Cardiac fibroblast (primary cell): ENCODE measurements around the gene GRAMD1B.

Experiments
- DNase-seq, 2 donors: peaks; one replicate each; pipeline versions ENCODE4 v3.0.0 to v3.0.0-alpha.2; 2010; ENCODE audit warnings: low read depth in 2 of 2
- H3K4me3 ChIP-seq, 2 donors: replicated peaks in 1 of 2; 1 replicate in 1 of 2; 2 replicates in 1 of 2; pipeline ENCODE4 v1.5.1; 2011; ENCODE audit warnings: low read depth in 2 of 2, low read length in 2 of 2, mild to moderate bottlenecking in 2 of 2, moderate library complexity in 1 of 2
- TF ChIP-seq, protein P1 (sequence below): IDR thresholded peaks from one replicate; pipeline ENCODE4 v1.5.1; 2011; ENCODE audit warnings: low read depth, mild to moderate bottlenecking, low read length, inconsistent platforms

Gene GRAMD1B

DNA sequence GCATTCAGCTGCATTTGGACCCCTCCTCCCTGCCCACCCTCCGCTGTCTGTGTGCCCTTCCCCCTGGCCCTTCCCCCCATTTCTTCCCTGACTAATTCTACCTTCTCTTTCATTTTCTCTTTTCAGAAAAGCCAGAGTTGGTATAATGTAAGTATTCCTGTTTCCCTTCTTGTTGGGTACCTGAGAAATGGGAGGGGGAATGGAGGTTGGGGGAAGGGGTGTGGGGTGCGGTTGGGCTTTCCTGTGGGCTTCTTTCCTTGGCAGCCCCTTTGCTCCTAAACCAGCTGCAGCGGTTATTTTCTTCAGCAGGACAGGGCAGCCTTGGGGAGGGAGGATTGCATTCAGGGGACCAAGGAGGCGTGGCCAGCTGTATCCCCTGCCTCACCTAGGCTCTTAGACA lies 154.1 kb downstream of the GRAMD1B start:
- DNase-seq, result no peak
- no peak overlapping the region for H3K4me3 ChIP-seq
- TF ChIP-seq, protein P1, sequence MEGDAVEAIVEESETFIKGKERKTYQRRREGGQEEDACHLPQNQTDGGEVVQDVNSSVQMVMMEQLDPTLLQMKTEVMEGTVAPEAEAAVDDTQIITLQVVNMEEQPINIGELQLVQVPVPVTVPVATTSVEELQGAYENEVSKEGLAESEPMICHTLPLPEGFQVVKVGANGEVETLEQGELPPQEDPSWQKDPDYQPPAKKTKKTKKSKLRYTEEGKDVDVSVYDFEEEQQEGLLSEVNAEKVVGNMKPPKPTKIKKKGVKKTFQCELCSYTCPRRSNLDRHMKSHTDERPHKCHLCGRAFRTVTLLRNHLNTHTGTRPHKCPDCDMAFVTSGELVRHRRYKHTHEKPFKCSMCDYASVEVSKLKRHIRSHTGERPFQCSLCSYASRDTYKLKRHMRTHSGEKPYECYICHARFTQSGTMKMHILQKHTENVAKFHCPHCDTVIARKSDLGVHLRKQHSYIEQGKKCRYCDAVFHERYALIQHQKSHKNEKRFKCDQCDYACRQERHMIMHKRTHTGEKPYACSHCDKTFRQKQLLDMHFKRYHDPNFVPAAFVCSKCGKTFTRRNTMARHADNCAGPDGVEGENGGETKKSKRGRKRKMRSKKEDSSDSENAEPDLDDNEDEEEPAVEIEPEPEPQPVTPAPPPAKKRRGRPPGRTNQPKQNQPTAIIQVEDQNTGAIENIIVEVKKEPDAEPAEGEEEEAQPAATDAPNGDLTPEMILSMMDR, result no peak

DNA sequence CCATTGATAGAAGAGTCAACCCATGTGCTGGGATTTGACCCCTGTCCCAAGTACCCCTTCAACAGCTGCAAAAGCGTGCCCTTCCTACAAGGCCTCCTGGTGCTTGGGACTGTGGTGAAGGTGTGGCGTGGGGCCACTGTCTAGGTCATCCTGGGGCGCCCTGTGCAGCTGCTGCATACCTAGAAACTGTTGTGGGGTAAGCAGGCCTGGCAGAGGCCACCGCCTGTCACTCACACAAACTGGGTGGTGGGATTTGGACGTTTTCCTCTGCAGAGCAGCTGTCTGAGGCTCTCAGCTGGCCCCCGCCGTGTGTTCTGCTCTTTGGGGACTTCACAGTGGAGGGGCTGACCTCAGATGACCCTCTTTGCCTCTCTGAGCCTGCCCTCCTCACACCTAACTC lies 154.7 kb downstream of the GRAMD1B start:
- no peak for DNase-seq
- TF ChIP-seq, protein P1, result no peak
- no peak overlapping the region for H3K4me3 ChIP-seq

DNA sequence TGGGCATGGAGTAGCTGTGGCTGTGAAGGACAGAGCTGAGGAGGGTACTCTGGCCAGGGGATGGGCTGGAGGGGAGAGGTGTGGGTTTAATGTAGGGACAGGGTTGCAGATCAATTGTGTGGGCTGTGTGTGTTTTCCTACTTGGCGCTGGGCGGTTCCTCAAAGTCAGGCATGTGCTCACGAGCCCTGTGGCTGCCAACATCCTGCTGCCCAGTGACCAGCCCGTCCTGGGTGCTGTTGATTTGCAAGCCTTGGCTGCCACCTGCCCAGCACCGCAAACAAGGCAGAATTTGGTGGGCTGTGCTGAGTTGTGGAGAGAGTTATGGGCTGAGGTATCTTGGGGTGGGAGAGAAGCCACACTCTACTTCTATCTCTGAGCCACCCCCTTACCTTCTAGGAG lies 155.1 kb downstream of the GRAMD1B start:
- TF ChIP-seq, protein P1, result no peak
- H3K4me3 ChIP-seq, result no peak overlapping the region
- DNase-seq, result no peak

DNA sequence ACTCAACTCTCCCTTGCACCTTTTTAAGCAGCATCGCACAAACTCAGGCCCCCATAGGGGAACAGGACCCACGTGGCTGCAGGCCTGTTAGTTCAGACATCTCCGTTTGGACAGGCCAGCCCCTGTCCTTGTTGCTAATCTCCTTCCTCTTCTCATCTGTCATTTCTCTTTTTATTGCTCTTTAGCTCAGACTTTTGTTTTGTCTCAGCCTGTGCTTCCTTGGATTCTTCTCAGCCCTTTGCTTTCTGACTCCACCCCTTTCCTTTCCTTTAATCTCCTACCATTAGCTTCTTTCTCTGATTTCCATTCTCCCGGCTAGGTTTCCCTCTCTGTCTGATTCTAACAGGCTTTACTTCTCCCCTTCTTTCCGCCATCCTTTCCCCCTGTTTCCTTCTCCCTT lies 155.6 kb downstream of the GRAMD1B start:
- TF ChIP-seq, protein P1, result no peak
- H3K4me3 ChIP-seq, result no peak overlapping the region

DNA sequence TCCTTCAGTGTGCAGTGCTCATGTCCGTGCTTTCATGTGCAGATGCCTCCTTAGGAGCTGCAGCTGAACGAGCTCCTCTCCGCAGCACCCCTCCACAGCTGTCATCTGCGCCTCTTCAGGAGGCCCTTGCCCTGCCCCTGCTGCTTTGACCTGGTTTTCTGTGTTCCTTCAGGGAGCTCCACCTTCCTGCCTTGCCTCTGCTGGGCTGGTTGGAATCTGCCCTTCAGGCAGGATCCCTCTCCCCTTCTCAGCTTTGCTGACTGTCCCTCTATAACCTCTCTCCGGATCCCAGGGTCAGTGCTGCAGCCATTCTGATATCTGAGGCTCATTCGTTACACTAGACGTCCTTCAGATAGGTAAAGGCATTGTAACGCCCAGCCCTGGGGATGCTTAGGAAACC lies 156.5 kb downstream of the GRAMD1B start:
- H3K4me3 ChIP-seq, result no peak overlapping the region
- no peak for DNase-seq
- TF ChIP-seq, protein P1, result no peak

More for the DNA sequence above, 155.6 kb downstream of the GRAMD1B start:
- DNase-seq, result no peak

DNA sequence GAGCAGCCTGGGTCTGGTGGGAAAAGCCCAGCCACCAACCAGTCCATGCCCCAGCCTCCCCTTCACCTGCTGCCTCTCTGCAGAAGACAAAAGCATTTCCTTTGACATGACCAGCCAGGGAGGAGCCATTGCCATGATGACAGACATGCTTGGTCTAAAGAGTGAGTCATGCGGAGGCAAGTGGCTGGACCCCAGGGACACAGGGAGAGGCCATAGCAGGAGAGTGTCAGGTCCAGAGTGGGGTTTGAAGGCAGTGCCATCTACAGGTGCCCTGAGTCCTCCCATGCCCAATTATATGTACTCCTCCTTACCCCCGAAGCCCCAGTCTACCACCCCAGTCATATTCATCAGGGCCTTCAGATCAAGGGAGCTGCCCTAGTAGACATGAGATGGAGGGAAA lies 157.0 kb downstream of the GRAMD1B start:
- no peak overlapping the region for H3K4me3 ChIP-seq
- peak in 1 of 2 donors; percentile 33 for DNase-seq
- TF ChIP-seq, protein P1, result no peak

DNA sequence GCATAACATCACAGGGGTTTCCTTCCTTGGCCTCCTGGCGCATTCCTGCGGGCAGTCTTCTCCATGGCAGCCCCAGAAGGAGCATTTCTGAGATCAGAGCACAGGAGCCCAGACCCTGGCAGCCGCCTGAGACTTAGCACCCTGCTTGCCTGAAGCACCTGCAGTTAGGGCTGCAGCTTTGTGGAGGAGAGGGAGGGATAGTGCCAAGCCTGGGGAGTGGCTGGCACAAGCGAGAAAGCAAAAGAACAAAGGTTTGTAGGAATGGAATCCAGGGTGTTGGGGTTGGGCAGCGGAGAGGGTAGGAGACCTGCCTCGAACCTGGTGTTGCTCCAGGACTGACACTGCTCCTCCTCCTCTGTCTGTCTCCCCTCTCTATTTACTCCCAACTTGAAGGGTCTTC lies 157.5 kb downstream of the GRAMD1B start:
- DNase-seq, result no peak
- TF ChIP-seq, protein P1, result no peak

More for the DNA sequence above, 157.5 kb downstream of the GRAMD1B start:
- no peak overlapping the region for H3K4me3 ChIP-seq
